Measurements from ENCODE around the gene TNF. TPM values are rescaled to one million over a fixed set of nuclear protein-coding genes. Genes with fewer than 3 reads are reported as not detected.
A peak's percentile ranks its signal among the peaks of the same experiment; 100 is the strongest.

The TNF gene
- polyA plus RNA-seq, 1 donor (not counting 4 experiments of a cell fraction or from before 2014, with no cell fraction given), result 2.3 TPM

DNA sequence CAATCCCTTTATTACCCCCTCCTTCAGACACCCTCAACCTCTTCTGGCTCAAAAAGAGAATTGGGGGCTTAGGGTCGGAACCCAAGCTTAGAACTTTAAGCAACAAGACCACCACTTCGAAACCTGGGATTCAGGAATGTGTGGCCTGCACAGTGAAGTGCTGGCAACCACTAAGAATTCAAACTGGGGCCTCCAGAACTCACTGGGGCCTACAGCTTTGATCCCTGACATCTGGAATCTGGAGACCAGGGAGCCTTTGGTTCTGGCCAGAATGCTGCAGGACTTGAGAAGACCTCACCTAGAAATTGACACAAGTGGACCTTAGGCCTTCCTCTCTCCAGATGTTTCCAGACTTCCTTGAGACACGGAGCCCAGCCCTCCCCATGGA, 2.2 kb downstream of the TNF start:
- Histone ChIP-seq H3K9ac (ENCODE audit: control insufficient read depth, extremely low read depth, insufficient read depth, low read length) (peak overlapping the region; percentile 26), H3K4me1 (ENCODE audit: control insufficient read depth, extremely low read depth, insufficient read depth, low read length) (peaks cover 23% of the 10 kb centered on the region), H4K20me1 (ENCODE audit: control insufficient read depth, extremely low read depth, insufficient read depth, low read length) (no peaks in the 10 kb centered on the region), H3K27ac (ENCODE audit: control insufficient read depth, insufficient read depth, low read length) (peak overlapping the region; percentile 70), H3K36me3 (ENCODE audit: control insufficient read depth in 2 of 2, extremely low read depth in 1 of 2, insufficient read depth in 2 of 2, low read length in 2 of 2) (no peaks in the 10 kb centered on the region), H3K79me2 (ENCODE audit: control insufficient read depth, insufficient read depth, low read length) (no peaks in the 10 kb centered on the region), H3K4me2 (ENCODE audit: control insufficient read depth, extremely low read depth, insufficient read depth, low read depth, low read length) (no peak overlapping the region), H3K4me3 (ENCODE audit: control insufficient read depth in 2 of 3, extremely low read depth in 1 of 3, insufficient read depth in 2 of 3, low read depth in 1 of 3, low read length in 3 of 3) (no peak overlapping the region), H3K9me1 (ENCODE audit: control insufficient read depth, extremely low read depth, insufficient read depth, low read length) (no peaks in the 10 kb centered on the region), H3K27me3 (ENCODE audit: control insufficient read depth, extremely low read depth, insufficient read depth, low read length) (no peaks in the 10 kb centered on the region), H2AFZ (ENCODE audit: control insufficient read depth, low read length) (no peak overlapping the region), H3K9me3 (ENCODE audit: control insufficient read depth, low read depth, low read length) (no peaks in the 10 kb centered on the region)
- dilution Hi-C loops (cut with MboI; ENCODE audit: extremely low pct_ligation_motif_present, low sequenced_read_pairs), result no loop called here
- TF ChIP-seq EZH2 (IDR thresholded peaks at IDR 0.05; ENCODE audit: low read length) (no peak), CTCF (optimal IDR thresholded peaks at IDR 0.05 in 1 of 3, IDR thresholded peaks at IDR 0.05 in 1 of 3, conservative IDR thresholded peaks at IDR 0.05 in 1 of 3; ENCODE audit: extremely low read depth in 1 of 3, insufficient read depth in 2 of 3, low read length in 3 of 3) (no peak)
- DNase-seq (ENCODE audit: low read depth, low spot score), result no peak
- FAIRE-seq, result no peak

GRCh38 chr6:31578184-31579118, 3.1 kb downstream of the TNF start:
- Histone ChIP-seq H3K27me3 (ENCODE audit: control insufficient read depth, extremely low read depth, insufficient read depth, low read length) (no peaks in the 10 kb centered on the region), H4K20me1 (ENCODE audit: control insufficient read depth, extremely low read depth, insufficient read depth, low read length) (no peaks in the 10 kb centered on the region), H3K4me3 (ENCODE audit: control insufficient read depth in 2 of 3, extremely low read depth in 1 of 3, insufficient read depth in 2 of 3, low read depth in 1 of 3, low read length in 3 of 3) (no peak overlapping the region), H3K9me3 (ENCODE audit: control insufficient read depth, low read depth, low read length) (no peaks in the 10 kb centered on the region), H3K4me2 (ENCODE audit: control insufficient read depth, extremely low read depth, insufficient read depth, low read depth, low read length) (peak overlapping the region; percentile 24), H3K79me2 (ENCODE audit: control insufficient read depth, insufficient read depth, low read length) (no peaks in the 10 kb centered on the region), H3K4me1 (ENCODE audit: control insufficient read depth, extremely low read depth, insufficient read depth, low read length) (peaks cover 23% of the 10 kb centered on the region), H3K36me3 (ENCODE audit: control insufficient read depth in 2 of 2, extremely low read depth in 1 of 2, insufficient read depth in 2 of 2, low read length in 2 of 2) (no peaks in the 10 kb centered on the region), H2AFZ (ENCODE audit: control insufficient read depth, low read length) (no peak overlapping the region), H3K9me1 (ENCODE audit: control insufficient read depth, extremely low read depth, insufficient read depth, low read length) (no peaks in the 10 kb centered on the region), H3K27ac (ENCODE audit: control insufficient read depth, insufficient read depth, low read length) (peak overlapping the region; percentile 70), H3K9ac (ENCODE audit: control insufficient read depth, extremely low read depth, insufficient read depth, low read length) (peak overlapping the region; percentile 26)
- DNase-seq (ENCODE audit: low read depth, low spot score) (no peak), FAIRE-seq (no peak)
- TF ChIP-seq EZH2 (IDR thresholded peaks at IDR 0.05; ENCODE audit: low read length), result no peak
- TF ChIP-seq CTCF (optimal IDR thresholded peaks at IDR 0.05 in 1 of 3, IDR thresholded peaks at IDR 0.05 in 1 of 3, conservative IDR thresholded peaks at IDR 0.05 in 1 of 3; ENCODE audit: extremely low read depth in 1 of 3, insufficient read depth in 2 of 3, low read length in 3 of 3), result no peak
- dilution Hi-C loops (cut with MboI; ENCODE audit: extremely low pct_ligation_motif_present, low sequenced_read_pairs), result no loop called here
